ENCODE measurements around the gene PRSS57. TPM values are rescaled to one million over a fixed set of nuclear protein-coding genes. Genes with fewer than 3 reads are reported as not detected.

PRSS57 gene
- polyA plus RNA-seq, 1 of the 3 experiments (the other 2 are of a cell fraction) = not detected

GRCh38 chr19:676007-676338 is 19.3 kb downstream of the PRSS57 start:
- ChIA-PET POLR2A (interaction anchor here (0.6 to 1.3 kb wide), 2 partner anchors 32 to 990 kb away, joined by 3 read pairs; no protein-coding TSS in a partner anchor), CTCF (interaction anchor here (1.0 to 6.0 kb wide), 13 partner anchors 9 to 182 kb away, joined by 3 to 33 read pairs (median 4); partner anchors contain the start of gene RNF126)
- no peaks in the 10 kb centered on the region for H4K20me1 ChIP-seq (ENCODE audit: insufficient read depth)
- peak overlapping the region; percentile 89; the same call in 1 of the 2 replicates for H3K4me2 ChIP-seq
- peaks cover 10% of the 10 kb centered on the region for H3F3A ChIP-seq (replicated peaks; ENCODE audit: insufficient read depth)
- H3K79me2 ChIP-seq (ENCODE audit: insufficient read depth) = peaks cover 26% of the 10 kb centered on the region
- no peaks in the 10 kb centered on the region for H3K9me2 ChIP-seq
- H3K36me3 ChIP-seq (replicated peaks in 1 of 2; ENCODE audit: control insufficient read depth in 1 of 2, insufficient read depth in 2 of 2, low read length in 1 of 2) = peaks cover 0 to 3% of the 10 kb centered on the region in 2 experiments
- 13% methylated on average over 18 of the region's 31 CpGs for WGBS (ENCODE audit: low lambda C conversion rate)
- H3K4me1 ChIP-seq (ENCODE audit: control insufficient read depth in 1 of 2, insufficient read depth in 2 of 2, low read depth in 1 of 2, low read length in 1 of 2) = peaks cover 8 to 29% of the 10 kb centered on the region in 2 experiments; a peak in 3 of 4 replicates
- H3K27ac ChIP-seq (ENCODE audit: low read depth in 2 of 2, low read length in 1 of 2) = no peak overlapping the region
- H3K9ac ChIP-seq = peak overlapping the region; percentile 92; the same call in 1 of the 2 replicates
- H3K4me3 ChIP-seq (ENCODE audit: low read depth in 2 of 2, low read length in 1 of 2) = peak overlapping the region; percentile 9 to 54; a peak in 3 of 4 replicates
- no peaks in the 10 kb centered on the region for H3K27me3 ChIP-seq (ENCODE audit: insufficient read depth)
- DNase-seq = no peak
- no peak overlapping the region for H2AFZ ChIP-seq (ENCODE audit: low read depth)
- no peak for TF ChIP-seq PBX3 (IDR thresholded peaks at IDR 0.05)
- no peak for TF ChIP-seq RFX5 (IDR thresholded peaks at IDR 0.05; ENCODE audit: low read length)
- no peak for TF ChIP-seq YY1 (IDR thresholded peaks at IDR 0.05; ENCODE audit: low read depth)
- no peak for TF ChIP-seq USF1 (IDR thresholded peaks at IDR 0.05; ENCODE audit: borderline replicate concordance, low read depth)
- TF ChIP-seq REST (IDR thresholded peaks at IDR 0.05; ENCODE audit: low read depth, low read length) = no peak
- TF ChIP-seq EZH2phosphoT487 (IDR thresholded peaks at IDR 0.05; ENCODE audit: borderline replicate concordance, low read depth) = no peak
- no peak for TF ChIP-seq ZBTB33 (IDR thresholded peaks at IDR 0.05; ENCODE audit: borderline replicate concordance, low read depth)
- TF ChIP-seq USF2 (IDR thresholded peaks at IDR 0.05; ENCODE audit: borderline replicate concordance, low read depth, low read length) = no peak
- TF ChIP-seq MXI1 (IDR thresholded peaks at IDR 0.05; ENCODE audit: low read depth, low read length) = no peak
- no peak for TF ChIP-seq TEAD4 (IDR thresholded peaks at IDR 0.05; ENCODE audit: borderline replicate concordance, insufficient read depth)
- no peak for TF ChIP-seq EP300 (IDR thresholded peaks at IDR 0.05; ENCODE audit: borderline replicate concordance in 1 of 2, low read depth in 1 of 2, low read length in 1 of 2)
- no peak for TF ChIP-seq SIN3A (IDR thresholded peaks at IDR 0.05; ENCODE audit: borderline replicate concordance, low read depth, low read length)
- TF ChIP-seq IRF3 (IDR thresholded peaks at IDR 0.05; ENCODE audit: low read depth, low read length) = no peak
- no peak for TF ChIP-seq FOXJ3 (CRISPR knock-in tag; IDR thresholded peaks at IDR 0.05)
- no peak for TF ChIP-seq RCOR1 (IDR thresholded peaks at IDR 0.05; ENCODE audit: low read length)
- no peak for TF ChIP-seq TAF1 (IDR thresholded peaks at IDR 0.05; ENCODE audit: borderline replicate concordance, low read depth, low read length)
- TF ChIP-seq POLR2AphosphoS5 (IDR thresholded peaks at IDR 0.05; ENCODE audit: low read depth, low read length) = no peak
- no peak for TF ChIP-seq GATA2 (CRISPR knock-in tag; IDR thresholded peaks at IDR 0.05)
- H3K9me3 ChIP-seq = no peaks in the 10 kb centered on the region
